ENCODE measurements around the gene TP53I3.

- TF ChIP-seq CTCF (IDR thresholded peaks at IDR 0.05; ENCODE audit: low read depth, low read length) (no peak), MAX (IDR thresholded peaks at IDR 0.05; ENCODE audit: low read depth, low read length) (no peak)
Observed at GRCh38 chr2:24087032-24087431, 2.4 kb upstream of the TP53I3 start.

Measured in NB4 (cell line).